Mesothelial cell of epicardium (in vitro differentiated cells): ENCODE results near the gene TMC5. TPM values are rescaled to one million over a fixed set of nuclear protein-coding genes. Genes with fewer than 3 reads are reported as not detected.

Source experiments
- DNase-seq, 2 experiments: peaks; one replicate each; pipeline ENCODE4 v3.0.0; 2021; ENCODE audit warnings: low spot score in 2 of 2; ENCODE audit not compliant: unreplicated experiment in 2 of 2
- H3K27ac Mint-ChIP-seq: 2 replicates; pipeline ENCODE4 v1.8.0; 2021; ENCODE audit warnings: mixed read lengths
- H3K27me3 Mint-ChIP-seq: 2 replicates; pipeline ENCODE4 v1.8.0; 2021; ENCODE audit warnings: low read depth, mixed read lengths
- H3K36me3 Mint-ChIP-seq: 2 replicates; pipeline ENCODE4 v1.8.0; 2021; ENCODE audit warnings: mixed read lengths
- H3K4me1 Mint-ChIP-seq: 2 replicates; pipeline ENCODE4 v1.8.0; 2021; ENCODE audit warnings: mixed read lengths
- H3K4me3 Mint-ChIP-seq: 2 replicates; pipeline ENCODE4 v1.8.0; 2021; ENCODE audit warnings: mild to moderate bottlenecking, moderate library complexity, mixed read lengths
- H3K9me3 Mint-ChIP-seq: 2 replicates; pipeline ENCODE4 v1.8.0; 2021; ENCODE audit warnings: mixed read lengths
- total RNA-seq: library from RNA; stranded (reverse); gene quantifications from 3 replicates; pipeline ENCODE4 v1.2.1, GENCODE V29; 2021
- TF ChIP-seq, protein P1 (sequence below): fragments of 200-600 bp; sonication (generic); IDR thresholded peaks from one replicate; pipeline ENCODE4 v1.5.0; 2021; ENCODE audit warnings: antibody characterized with exemption; ENCODE audit not compliant: unreplicated experiment

TMC5 gene
- total RNA-seq, 1 donor from 2014 or later = 1.4 TPM

- Mint-ChIP-seq H3K9me3 (no peaks in the 10 kb centered on the region), H3K27ac (no peak overlapping the region), H3K27me3 (no peaks in the 10 kb centered on the region), H3K4me1 (no peaks in the 10 kb centered on the region), H3K36me3 (no peaks in the 10 kb centered on the region), H3K4me3 (no peak overlapping the region)
- no peak for DNase-seq
- TF ChIP-seq, protein P1, sequence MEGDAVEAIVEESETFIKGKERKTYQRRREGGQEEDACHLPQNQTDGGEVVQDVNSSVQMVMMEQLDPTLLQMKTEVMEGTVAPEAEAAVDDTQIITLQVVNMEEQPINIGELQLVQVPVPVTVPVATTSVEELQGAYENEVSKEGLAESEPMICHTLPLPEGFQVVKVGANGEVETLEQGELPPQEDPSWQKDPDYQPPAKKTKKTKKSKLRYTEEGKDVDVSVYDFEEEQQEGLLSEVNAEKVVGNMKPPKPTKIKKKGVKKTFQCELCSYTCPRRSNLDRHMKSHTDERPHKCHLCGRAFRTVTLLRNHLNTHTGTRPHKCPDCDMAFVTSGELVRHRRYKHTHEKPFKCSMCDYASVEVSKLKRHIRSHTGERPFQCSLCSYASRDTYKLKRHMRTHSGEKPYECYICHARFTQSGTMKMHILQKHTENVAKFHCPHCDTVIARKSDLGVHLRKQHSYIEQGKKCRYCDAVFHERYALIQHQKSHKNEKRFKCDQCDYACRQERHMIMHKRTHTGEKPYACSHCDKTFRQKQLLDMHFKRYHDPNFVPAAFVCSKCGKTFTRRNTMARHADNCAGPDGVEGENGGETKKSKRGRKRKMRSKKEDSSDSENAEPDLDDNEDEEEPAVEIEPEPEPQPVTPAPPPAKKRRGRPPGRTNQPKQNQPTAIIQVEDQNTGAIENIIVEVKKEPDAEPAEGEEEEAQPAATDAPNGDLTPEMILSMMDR = no peak
Measured at GRCh38 chr16:19458722-19459379, 41.2 kb downstream of the TMC5 start.

DNA sequence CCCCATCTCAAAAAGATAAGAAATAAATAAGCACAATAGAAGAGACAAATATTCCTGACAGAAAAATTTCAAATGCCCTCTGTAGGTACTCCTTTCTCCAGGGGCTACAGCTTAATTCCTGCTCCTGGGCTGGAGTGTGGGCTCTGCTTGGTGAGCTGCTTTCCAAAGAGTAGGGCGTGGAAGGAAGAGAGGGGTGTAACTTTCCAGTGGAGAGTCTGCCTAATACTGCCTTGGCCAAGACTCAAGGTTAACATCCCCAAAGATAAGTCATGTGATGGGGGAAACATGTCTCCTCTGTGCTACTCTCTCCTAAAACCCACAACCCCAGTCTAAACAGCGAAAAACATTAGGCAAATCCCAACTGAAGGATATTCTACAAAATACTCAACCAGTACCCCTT is 42.7 kb downstream of the TMC5 start:
- Mint-ChIP-seq H3K36me3 (no peaks in the 10 kb centered on the region), H3K4me1 (no peaks in the 10 kb centered on the region), H3K4me3 (no peak overlapping the region), H3K9me3 (no peaks in the 10 kb centered on the region), H3K27me3 (no peaks in the 10 kb centered on the region), H3K27ac (no peak overlapping the region)
- DNase-seq = no peak
- TF ChIP-seq, protein P1 = no peak

- H3K9me3 Mint-ChIP-seq = peaks cover 4% of the 10 kb centered on the region
- TF ChIP-seq, protein P1 = no peak
- no peak overlapping the region for H3K4me3 Mint-ChIP-seq
- peaks cover 2% of the 10 kb centered on the region for H3K36me3 Mint-ChIP-seq
- no peak for DNase-seq
- no peaks in the 10 kb centered on the region for H3K4me1 Mint-ChIP-seq
- H3K27me3 Mint-ChIP-seq = no peaks in the 10 kb centered on the region
- no peak overlapping the region for H3K27ac Mint-ChIP-seq
Measured at GRCh38 chr16:19463468-19464315, 46.0 kb downstream of the TMC5 start.

DNA sequence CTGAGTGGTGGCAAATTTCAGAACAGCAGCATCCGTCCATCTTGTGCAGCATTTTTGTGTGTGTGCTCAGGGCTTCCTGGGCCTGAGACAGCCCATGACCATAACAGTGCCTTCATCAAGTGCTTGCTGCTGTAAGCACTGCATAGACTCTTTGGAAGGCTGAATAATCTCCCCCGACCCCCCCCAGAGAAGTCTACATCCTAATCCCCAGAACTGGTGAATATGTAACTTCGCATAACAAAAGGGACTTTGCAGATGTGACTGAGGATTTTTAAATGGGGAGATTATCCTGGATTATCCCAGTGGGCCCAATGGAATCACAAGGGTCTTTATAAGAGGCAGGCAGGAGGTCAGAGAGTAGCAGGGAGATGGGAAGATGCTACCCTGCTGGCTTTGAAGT is 50.6 kb downstream of the TMC5 start:
- H3K4me1 Mint-ChIP-seq = no peaks in the 10 kb centered on the region
- no peak overlapping the region for H3K4me3 Mint-ChIP-seq
- H3K27me3 Mint-ChIP-seq = no peaks in the 10 kb centered on the region
- peaks cover 2% of the 10 kb centered on the region for H3K36me3 Mint-ChIP-seq
- TF ChIP-seq, protein P1 = no peak
- DNase-seq = no peak
- H3K27ac Mint-ChIP-seq = no peak overlapping the region
- peaks cover 4% of the 10 kb centered on the region for H3K9me3 Mint-ChIP-seq

- H3K4me1 Mint-ChIP-seq = no peaks in the 10 kb centered on the region
- H3K27me3 Mint-ChIP-seq = no peaks in the 10 kb centered on the region
- no peak for DNase-seq
- peaks cover 2% of the 10 kb centered on the region for H3K36me3 Mint-ChIP-seq
- no peak overlapping the region for H3K27ac Mint-ChIP-seq
- H3K4me3 Mint-ChIP-seq = no peak overlapping the region
- peaks cover 4% of the 10 kb centered on the region for H3K9me3 Mint-ChIP-seq
- TF ChIP-seq, protein P1 = no peak
Measured at GRCh38 chr16:19472482-19472881, 54.8 kb downstream of the TMC5 start.
